OCI-LY1 (cell line): ENCODE results near the gene MCHR1.
A peak's percentile ranks its signal among the peaks of the same experiment; 100 is the strongest.

Experiments
- H2AFZ ChIP-seq: fragments of 200-600 bp; sonication (generic), shearing (Covaris generic); 2 replicates; pipeline ENCODE4 v1.6.0; 2014; ENCODE audit warnings: antibody characterized with exemption, mild to moderate bottlenecking, low read length
- H3F3A ChIP-seq: fragments of 200-600 bp; sonication (generic), shearing (Covaris generic); 2 replicates; pipeline ENCODE4 v1.6.0; 2014; ENCODE audit warnings: mild to moderate bottlenecking, antibody characterized with exemption, low read length, moderate library complexity; ENCODE audit not compliant: insufficient read depth
- H3K27ac ChIP-seq: fragments of 200-600 bp; sonication (generic); 2 replicates; pipeline ENCODE4 v1.5.1; 2014; ENCODE audit warnings: low read length, mixed run types, mild to moderate bottlenecking, low read depth; ENCODE audit not compliant: poor library complexity, severe bottlenecking
- H3K27me3 ChIP-seq: fragments of 200-600 bp; sonication (generic); 2 replicates; pipeline ENCODE4 v1.6.0; 2014; ENCODE audit warnings: antibody characterized with exemption, mild to moderate bottlenecking, low read length, moderate library complexity; ENCODE audit not compliant: insufficient read depth
- H3K36me3 ChIP-seq: fragments of 200-600 bp; sonication (generic); 2 replicates; pipeline ENCODE4 v1.6.1; 2014; ENCODE audit warnings: mild to moderate bottlenecking, antibody characterized with exemption, low read length, moderate library complexity, mixed read lengths; ENCODE audit not compliant: insufficient read depth
- H3K4me1 ChIP-seq: fragments of 200-600 bp; sonication (generic); 2 replicates; pipeline ENCODE4 v1.5.1; 2014; ENCODE audit warnings: mild to moderate bottlenecking, low read length, moderate library complexity; ENCODE audit not compliant: insufficient read depth, severe bottlenecking
- H3K4me2 ChIP-seq: fragments of 200-600 bp; sonication (generic), shearing (Covaris generic); 2 replicates; pipeline ENCODE4 v1.6.1; 2014; ENCODE audit warnings: low read length
- H3K4me3 ChIP-seq: fragments of 200-600 bp; sonication (generic); 2 replicates; pipeline ENCODE4 v1.5.1; 2014; ENCODE audit warnings: low read length, low read depth, mild to moderate bottlenecking, mixed read lengths; ENCODE audit not compliant: poor library complexity, severe bottlenecking
- H3K79me2 ChIP-seq: fragments of 200-600 bp; shearing (Covaris generic); 2 replicates; pipeline ENCODE4 v1.6.1; 2016; ENCODE audit warnings: mixed run types, low read length, mixed read lengths; ENCODE audit not compliant: insufficient read depth
- H3K9ac ChIP-seq: fragments of 200-600 bp; sonication (generic), shearing (Covaris generic); 2 replicates; pipeline ENCODE4 v1.6.1; 2014; ENCODE audit warnings: mild to moderate bottlenecking, low read length, mixed read lengths
- H3K9me2 ChIP-seq: fragments of 200-600 bp; sonication (generic), shearing (Covaris generic); 2 replicates; pipeline ENCODE4 v1.6.1; 2014; ENCODE audit warnings: low read depth, mild to moderate bottlenecking, low read length, mixed read lengths
- H3K9me3 ChIP-seq: fragments of 200-600 bp; shearing (Covaris generic); 2 replicates; pipeline ENCODE4 v1.6.1; 2014; ENCODE audit warnings: low read length, mixed read lengths
- H4K20me1 ChIP-seq: fragments of 200-600 bp; sonication (generic), shearing (Covaris generic); 2 replicates; pipeline ENCODE4 v1.6.0; 2016; ENCODE audit warnings: mild to moderate bottlenecking, low read length; ENCODE audit not compliant: insufficient read depth
- CTCF ChIP-seq: fragments of 200-600 bp; sonication (generic), shearing (Covaris generic); IDR thresholded peaks from 2 replicates; pipeline ENCODE4 v1.5.1; 2017; ENCODE audit warnings: mild to moderate bottlenecking, antibody characterized with exemption, low read length, moderate library complexity, mixed read lengths
- EZH2 ChIP-seq: fragments of 200-600 bp; sonication (generic), shearing (Covaris generic); IDR thresholded peaks from 2 replicates; pipeline ENCODE4 v1.8.0; 2017; ENCODE audit warnings: borderline replicate concordance, mixed run types, mild to moderate bottlenecking, antibody characterized with exemption, low read length, moderate library complexity, mixed read lengths

The MCHR1 gene

DNA sequence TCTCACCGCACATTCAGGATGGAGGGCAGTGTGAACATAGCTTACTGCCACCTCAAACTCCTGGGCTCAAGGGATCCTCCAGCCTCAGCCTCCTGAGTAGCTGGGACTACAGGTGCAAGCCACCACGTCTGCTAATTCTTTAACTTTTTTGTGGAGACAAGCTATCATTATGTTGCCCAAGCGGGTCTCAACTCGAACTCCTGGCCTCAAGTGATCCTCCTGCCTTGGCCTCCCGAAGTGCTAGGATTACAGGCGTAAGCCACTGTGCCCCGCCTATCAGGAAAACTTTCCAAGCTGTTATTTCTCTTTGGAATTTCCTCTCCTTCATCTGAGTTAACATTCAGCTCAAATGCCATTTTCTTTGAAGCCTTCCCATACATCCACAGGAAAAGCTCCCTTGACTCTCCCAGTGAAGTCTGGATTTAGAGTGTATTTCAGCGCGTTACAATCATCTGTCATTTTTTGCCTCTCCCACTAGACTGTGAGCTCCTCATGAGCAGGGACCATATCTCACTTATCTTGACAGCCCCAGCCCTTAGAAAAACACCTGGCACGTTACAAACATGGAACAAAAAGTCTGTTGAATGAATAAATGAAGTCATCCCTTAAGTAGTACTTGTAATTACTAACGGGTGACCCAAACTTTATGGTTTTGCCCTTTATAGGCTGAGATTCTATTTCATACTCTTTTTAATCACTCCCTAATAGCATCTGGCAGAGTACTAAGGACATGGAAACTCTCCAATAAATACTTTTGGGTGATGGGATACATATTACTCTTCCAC, 45.0 kb upstream of the MCHR1 start:
- Histone ChIP-seq H3K9ac (no peak overlapping the region; the same call in 1 of the 2 replicates), H3K27ac (no peak overlapping the region), H3K9me2 (no peaks in the 10 kb centered on the region), H2AFZ (no peak overlapping the region), H3K4me3 (peak overlapping the region; percentile 90), H3K4me2 (peak overlapping the region; percentile 99), H3K27me3 (no peaks in the 10 kb centered on the region), H3F3A (no peaks in the 10 kb centered on the region), H3K4me1 (peaks cover 21% of the 10 kb centered on the region), H3K79me2 (peaks cover 53% of the 10 kb centered on the region), H4K20me1 (no peaks in the 10 kb centered on the region), H3K36me3 (no peaks in the 10 kb centered on the region), H3K9me3 (no peaks in the 10 kb centered on the region)
- no peak for TF ChIP-seq EZH2
- no peak for TF ChIP-seq CTCF

- Histone ChIP-seq H3K4me3 (peak overlapping the region; percentile 90), H3K4me1 (peaks cover 21% of the 10 kb centered on the region), H3F3A (no peaks in the 10 kb centered on the region), H4K20me1 (no peaks in the 10 kb centered on the region), H3K9me3 (no peaks in the 10 kb centered on the region), H3K36me3 (no peaks in the 10 kb centered on the region), H3K27ac (no peak overlapping the region), H3K79me2 (peaks cover 51% of the 10 kb centered on the region), H3K27me3 (no peaks in the 10 kb centered on the region), H3K9me2 (no peaks in the 10 kb centered on the region), H2AFZ (no peak overlapping the region), H3K9ac (peak overlapping the region; percentile 75), H3K4me2 (peak overlapping the region; percentile 99)
- TF ChIP-seq CTCF (no peak), EZH2 (no peak)
These were observed 44.0 kb upstream of the MCHR1 start for GRCh38 chr22:40635043-40635939.

DNA sequence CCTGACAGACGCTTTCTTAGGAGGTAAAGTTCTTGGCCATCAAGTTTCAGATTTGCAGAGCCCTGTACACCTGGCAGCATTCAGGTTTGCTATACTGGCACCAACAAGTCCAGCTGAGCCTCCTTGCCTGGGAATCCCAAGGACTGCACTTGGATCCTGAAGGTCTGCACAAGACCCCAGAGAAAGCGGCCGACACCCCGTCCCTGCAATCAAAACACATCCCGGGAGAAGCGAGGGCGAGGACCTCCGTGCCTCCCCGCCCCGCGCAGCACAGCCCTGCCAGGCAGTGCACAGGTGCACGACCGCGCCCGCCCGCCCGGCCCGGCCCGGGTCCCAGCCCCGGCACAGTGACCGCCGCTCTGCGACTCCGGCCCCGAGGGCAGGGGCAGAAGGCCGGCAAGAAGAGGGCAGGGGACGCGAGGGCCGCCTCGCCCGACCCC, 43.3 kb upstream of the MCHR1 start:
- H3K4me1 ChIP-seq, result peaks cover 21% of the 10 kb centered on the region
- H4K20me1 ChIP-seq, result no peaks in the 10 kb centered on the region
- H3K9me3 ChIP-seq, result no peaks in the 10 kb centered on the region
- H3K79me2 ChIP-seq, result peaks cover 45% of the 10 kb centered on the region
- no peaks in the 10 kb centered on the region for H3K27me3 ChIP-seq
- peak overlapping the region; percentile 99 for H3K4me2 ChIP-seq
- H2AFZ ChIP-seq, result no peak overlapping the region
- no peak overlapping the region for H3K27ac ChIP-seq
- H3K9ac ChIP-seq, result peak overlapping the region; percentile 75
- no peaks in the 10 kb centered on the region for H3F3A ChIP-seq
- peak overlapping the region; percentile 90 for H3K4me3 ChIP-seq
- H3K36me3 ChIP-seq, result no peaks in the 10 kb centered on the region
- no peak for TF ChIP-seq CTCF
- no peak for TF ChIP-seq EZH2
- H3K9me2 ChIP-seq, result no peaks in the 10 kb centered on the region
